Hindlimb muscle (tissue), 1 donor: ENCODE results near the gene PPARG. TPM values are rescaled to one million over a fixed set of nuclear protein-coding genes. Genes with fewer than 3 reads are reported as not detected.

Experiments
- DNase-seq: peaks from one replicate; pipeline ENCODE4 v3.0.0-alpha.2; 2013
- polyA plus RNA-seq: library from polyadenylated mRNA; unstranded; fragments of 120-200 nt; gene quantifications from one replicate; pipeline ENCODE4 v1.2.1, GENCODE V29; 2013; ENCODE audit not compliant: insufficient read length

The PPARG gene
- polyA plus RNA-seq, 1 donor, result 10.7 TPM

DNA sequence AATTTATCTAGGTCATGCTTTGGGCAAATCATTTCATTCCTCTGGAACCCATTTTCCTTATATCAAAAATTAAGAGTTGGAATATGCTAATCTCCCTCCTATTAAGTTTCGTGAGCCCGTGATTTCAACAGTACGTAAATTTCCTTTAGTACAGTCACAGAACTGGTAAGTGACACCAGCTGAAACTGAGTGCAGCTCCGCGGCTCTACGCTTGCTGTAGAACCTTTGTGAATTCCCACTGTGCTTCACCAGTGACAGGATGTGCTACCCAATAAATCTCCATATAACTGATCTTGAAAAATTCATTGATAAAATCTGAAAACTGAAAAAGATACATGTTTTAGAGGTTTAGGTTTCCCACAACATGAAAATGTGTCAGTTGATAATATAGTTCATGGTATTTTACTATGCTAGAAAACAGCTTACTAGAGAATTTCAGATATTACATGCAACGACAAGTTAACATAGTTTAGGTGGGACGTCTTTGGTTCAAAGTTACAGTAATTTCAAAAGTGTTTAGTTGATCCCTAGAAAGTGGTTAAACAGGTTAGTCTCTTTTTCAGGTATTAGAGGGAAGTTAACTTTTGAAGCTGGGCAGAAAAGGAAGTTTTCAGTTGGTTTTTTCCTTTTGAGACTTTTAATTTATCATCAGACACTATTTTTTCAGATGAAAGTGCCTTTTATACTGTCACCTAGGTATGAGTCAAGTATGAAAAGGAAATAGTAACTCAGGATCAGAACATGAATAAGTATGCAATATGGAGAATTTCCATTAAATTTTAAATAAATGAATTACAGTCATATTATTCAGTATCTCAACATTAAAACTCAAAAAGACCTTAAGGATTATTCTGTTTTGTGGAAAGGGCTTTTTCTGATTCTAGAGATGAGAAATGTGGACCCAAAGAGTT, 57.0 kb downstream of the PPARG start:
- no peak for DNase-seq

- no peak for DNase-seq
Measured at GRCh38 chr3:12347301-12347700, 58.4 kb downstream of the PPARG start.

GRCh38 chr3:12349895-12350811, 61.3 kb downstream of the PPARG start:
- DNase-seq, result no peak

DNA sequence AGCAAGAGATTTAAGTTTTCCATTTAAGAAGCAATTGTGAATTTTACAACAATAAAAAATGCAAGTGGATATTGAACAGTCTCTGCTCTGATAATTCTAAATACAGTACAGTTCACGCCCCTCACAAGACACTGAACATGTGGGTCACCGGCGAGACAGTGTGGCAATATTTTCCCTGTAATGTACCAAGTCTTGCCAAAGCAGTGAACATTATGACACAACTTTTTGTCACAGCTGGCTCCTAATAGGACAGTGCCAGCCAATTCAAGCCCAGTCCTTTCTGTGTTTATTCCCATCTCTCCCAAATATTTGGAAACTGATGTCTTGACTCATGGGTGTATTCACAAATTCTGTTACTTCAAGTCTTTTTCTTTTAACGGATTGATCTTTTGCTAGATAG, 62.3 kb downstream of the PPARG start:
- DNase-seq, result no peak

DNA sequence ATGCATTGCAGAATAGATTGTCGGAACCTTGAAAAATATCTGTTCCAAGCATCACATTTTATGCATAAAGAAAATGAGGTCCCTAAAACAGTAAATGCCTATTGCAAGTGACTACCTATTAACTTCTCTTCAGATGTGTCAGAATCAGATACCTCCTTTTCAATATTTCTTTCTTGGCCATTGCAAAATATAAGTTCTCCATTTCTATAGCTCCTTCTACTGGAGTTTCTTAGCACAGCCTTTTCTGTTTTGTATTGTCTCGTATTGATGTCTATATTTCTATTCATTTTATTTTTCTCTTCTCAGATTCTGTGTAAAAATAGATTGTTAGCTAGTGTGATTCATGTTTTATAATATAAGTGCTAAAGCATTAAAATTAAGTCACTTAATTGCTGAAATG, 63.4 kb downstream of the PPARG start:
- no peak for DNase-seq

DNA sequence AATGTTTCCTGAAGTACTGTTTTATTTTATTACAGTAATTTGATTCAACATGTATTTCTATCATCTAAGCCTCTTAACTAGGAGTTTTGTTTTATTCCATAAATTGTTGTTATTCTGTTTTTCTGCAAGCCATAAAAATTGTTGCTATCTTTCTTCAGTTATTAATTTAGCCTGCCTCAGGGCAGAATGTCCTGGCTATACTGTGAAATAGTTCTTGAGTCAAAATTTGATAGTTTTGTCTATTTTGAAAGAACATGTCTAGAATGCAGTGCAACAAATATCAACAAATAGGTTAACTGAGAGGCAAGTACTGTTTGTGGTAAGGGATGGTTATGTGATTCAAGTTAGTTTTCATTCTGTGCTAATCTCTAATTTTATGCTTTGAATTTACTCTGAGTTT, 63.9 kb downstream of the PPARG start:
- DNase-seq, result no peak

GRCh38 chr3:12353796-12354525, 65.1 kb downstream of the PPARG start:
- DNase-seq, result no peak

- no peak for DNase-seq
Measured at GRCh38 chr3:12356175-12356574, 67.3 kb downstream of the PPARG start.

DNA sequence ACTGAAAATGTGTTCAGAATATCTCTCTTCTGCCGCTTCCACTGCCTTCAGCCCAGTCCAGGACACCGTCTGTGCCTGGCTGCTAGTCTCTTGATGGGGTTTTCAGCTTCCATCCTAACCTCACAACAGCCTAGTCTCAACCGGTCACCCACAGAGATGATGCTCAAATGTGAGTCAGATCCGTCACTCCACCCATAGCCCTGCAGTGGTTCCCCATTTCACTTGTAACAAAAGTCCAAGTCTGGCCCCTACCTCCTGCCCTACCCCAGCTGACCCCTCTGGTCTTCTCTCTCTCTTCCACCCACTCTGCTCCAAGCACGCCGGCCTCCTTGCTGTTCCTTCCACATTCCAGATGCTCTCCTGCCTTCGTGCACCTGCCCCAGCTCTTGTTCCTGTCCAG, 68.1 kb downstream of the PPARG start:
- no peak for DNase-seq

DNA sequence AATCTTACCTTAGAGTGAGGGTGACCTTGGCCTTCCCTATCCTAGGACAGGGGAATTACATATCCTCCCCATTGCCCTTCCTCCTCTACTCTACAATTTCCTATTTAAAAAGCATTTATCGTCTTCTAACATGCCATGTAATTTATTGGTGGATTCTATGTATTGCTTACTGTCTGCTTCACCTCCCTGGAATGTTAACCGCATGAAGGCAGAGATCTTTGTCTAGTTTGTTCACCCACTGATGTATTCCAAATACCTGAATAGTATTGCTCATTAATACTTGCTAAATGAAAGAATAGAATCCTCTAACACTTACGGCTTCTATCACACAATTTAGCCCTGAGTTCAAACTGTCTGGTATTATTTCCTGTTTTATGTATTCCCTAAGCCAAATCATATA, 68.6 kb downstream of the PPARG start:
- no peak for DNase-seq

GRCh38 chr3:12363397-12364195, 74.7 kb downstream of the PPARG start:
- DNase-seq, result no peak

- no peak for DNase-seq
Measured at GRCh38 chr3:12367346-12367745, 78.5 kb downstream of the PPARG start.

DNA sequence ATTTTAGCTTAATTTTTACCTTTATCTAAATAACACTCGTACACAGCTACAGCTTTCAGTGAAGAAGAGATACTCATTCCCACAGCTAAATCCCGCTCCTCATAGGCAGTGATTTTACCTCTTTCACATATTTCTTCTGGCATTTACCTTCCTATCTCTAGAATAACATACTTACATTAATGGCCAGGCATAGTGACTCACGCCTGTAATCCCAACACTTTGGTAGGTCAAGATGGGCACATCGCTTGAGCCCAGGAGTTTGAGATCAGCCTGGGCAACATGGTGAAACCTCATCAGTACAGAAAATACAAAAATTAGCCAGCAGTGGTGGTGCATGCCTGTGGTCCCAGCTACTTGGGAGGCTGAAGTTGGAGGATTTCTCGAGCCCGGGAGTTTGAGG, 80.2 kb downstream of the PPARG start:
- no peak for DNase-seq

DNA sequence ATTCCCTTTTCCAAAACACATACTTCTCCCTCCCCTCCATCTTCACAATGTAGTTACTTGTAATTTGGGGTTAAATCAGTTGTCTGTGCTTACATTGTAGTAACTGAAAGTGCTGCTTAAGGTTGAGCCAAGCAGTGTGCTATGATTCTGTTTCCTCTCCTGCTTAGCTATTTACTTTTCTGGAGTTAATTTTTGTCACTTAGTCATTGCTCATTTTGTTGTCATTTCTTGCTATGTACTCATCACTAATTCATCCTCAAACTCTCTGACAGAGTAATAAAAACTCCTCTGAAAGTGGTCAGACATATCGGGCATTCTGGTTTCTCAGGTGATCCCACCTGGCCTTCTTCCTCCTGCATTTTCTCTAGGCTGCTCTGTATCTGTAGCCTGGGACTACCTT, 80.7 kb downstream of the PPARG start:
- no peak for DNase-seq

DNA sequence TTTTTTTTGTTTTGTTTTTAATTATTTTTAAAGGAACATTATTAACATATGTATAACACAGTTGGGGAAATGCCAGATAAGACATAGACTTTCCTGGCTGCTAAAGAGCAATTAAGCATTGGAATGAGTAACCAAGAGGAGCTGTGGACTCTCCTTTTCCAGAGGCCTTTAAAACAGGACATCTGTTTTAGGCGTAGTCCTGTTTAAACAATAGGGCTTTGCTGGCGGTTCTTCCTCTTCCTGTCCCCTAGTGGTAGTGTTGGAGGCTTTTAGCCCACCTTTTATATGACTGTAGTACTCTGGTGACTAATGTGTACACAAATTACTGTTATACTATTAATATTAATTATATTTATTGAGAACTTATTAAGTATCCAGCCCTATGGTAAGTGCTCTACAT, 81.9 kb downstream of the PPARG start:
- no peak for DNase-seq

GRCh38 chr3:12371525-12372140, 82.8 kb downstream of the PPARG start:
- no peak for DNase-seq

- DNase-seq, result no peak
Measured at GRCh38 chr3:12372741-12373280, 83.9 kb downstream of the PPARG start.

DNA sequence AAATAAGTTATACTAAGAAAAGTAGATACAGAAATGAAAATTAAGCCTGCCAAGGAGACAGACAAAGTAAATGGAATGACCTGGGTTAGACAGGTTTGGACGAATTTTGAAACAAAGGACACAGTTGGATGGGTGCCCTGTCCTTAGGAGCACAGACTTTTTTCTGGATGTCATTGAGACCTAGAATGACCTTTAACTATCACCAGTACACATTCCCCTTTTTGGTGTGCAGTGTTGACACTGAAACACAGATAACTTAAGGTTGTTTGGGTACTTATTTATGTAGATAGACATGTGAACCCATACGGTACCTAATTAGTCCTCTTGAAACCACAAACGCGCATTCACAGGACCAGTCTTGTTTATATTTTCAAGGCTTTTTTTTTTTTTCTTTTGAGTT, 86.7 kb downstream of the PPARG start:
- DNase-seq, result no peak

- DNase-seq, result no peak
Measured at GRCh38 chr3:12379640-12380429, 91.0 kb downstream of the PPARG start.

DNA sequence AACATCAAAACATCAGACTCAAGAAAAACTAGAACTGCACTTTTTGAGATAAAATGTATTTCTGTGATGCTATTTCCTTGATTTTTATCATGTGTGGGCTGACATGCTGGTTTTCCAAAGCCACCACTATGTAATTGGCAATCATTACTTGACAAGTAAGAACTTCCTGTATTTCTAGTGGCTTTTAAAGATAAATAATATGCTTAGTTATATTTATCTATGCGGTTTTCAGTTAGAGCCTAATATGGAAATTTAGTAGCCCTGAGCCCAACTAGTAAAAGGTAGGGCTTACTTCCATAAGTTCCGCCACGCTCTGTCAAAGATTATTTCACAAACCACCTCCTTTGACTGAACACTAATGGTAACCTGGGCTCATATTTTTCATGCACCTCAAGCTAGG, 91.6 kb downstream of the PPARG start:
- no peak for DNase-seq
